ENCODE data around the gene BID.

Gene BID

DNA sequence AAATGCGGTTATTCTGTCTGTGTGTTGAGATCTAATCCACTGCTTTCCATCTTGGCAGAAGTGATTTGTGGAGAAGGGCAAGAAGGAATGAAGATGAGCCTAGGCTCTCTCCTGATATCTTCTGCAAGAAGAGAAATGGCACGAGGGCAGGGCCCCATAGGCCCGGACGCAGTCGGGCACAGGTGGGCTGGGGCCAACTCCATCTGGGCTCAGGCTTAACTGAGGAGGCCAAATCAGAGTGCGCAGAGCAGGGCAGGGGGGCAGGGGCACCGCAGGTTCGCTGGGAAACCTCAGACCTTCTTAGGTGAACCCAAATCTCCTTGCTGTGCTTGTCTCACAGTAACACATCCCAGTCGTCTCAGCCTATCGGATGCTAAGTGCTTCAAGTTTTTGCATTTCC, 32.8 kb upstream of the BID start:
- DNase-seq (ENCODE audit: low read depth, low spot score) = no peak
- ChIA-PET CTCF (interaction anchor here (0.8 to 2.2 kb wide), 4 partner anchors 9 to 269 kb away, joined by 3 to 9 read pairs (median 4); no protein-coding TSS in a partner anchor), POLR2A (interaction anchor here (0.8 kb wide), 1 partner anchor 34 kb away, joined by 3 read pairs; no protein-coding TSS in a partner anchor)
- H3K4me3 ChIP-seq (ENCODE audit: low read depth, low read length) = no peak overlapping the region
- TF ChIP-seq, protein P1, sequence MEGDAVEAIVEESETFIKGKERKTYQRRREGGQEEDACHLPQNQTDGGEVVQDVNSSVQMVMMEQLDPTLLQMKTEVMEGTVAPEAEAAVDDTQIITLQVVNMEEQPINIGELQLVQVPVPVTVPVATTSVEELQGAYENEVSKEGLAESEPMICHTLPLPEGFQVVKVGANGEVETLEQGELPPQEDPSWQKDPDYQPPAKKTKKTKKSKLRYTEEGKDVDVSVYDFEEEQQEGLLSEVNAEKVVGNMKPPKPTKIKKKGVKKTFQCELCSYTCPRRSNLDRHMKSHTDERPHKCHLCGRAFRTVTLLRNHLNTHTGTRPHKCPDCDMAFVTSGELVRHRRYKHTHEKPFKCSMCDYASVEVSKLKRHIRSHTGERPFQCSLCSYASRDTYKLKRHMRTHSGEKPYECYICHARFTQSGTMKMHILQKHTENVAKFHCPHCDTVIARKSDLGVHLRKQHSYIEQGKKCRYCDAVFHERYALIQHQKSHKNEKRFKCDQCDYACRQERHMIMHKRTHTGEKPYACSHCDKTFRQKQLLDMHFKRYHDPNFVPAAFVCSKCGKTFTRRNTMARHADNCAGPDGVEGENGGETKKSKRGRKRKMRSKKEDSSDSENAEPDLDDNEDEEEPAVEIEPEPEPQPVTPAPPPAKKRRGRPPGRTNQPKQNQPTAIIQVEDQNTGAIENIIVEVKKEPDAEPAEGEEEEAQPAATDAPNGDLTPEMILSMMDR (IDR thresholded peaks at IDR 0.05; ENCODE audit: insufficient read depth, low read length, missing control alignments) = no peak

DNA sequence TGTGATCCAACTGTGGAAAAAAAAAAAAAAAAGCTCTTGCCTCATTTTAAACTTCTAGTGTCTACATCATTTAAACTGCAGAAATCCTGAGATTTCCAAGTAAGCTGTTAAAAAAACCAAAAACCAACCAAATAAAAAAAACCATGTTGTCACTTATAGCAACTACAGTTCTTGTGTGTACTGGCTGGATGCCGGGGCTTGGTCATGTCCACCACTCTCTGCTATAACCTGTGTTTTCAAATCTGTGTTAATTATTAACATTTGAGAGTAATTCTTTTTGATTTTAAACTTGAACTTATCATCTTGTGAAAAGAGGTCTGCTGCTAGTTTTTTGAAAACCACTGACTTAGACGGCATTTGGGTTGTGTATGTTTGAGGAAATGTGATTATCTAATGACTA, 32.2 kb upstream of the BID start:
- ChIA-PET POLR2A (interaction anchor here (0.8 kb wide), 1 partner anchor 33 kb away, joined by 3 read pairs; no protein-coding TSS in a partner anchor), CTCF (interaction anchor here (1.2 to 2.2 kb wide), 3 partner anchors 24 to 270 kb away, joined by 3 to 9 read pairs (median 4); no protein-coding TSS in a partner anchor)
- no peak for DNase-seq (ENCODE audit: low read depth, low spot score)
- no peak overlapping the region for H3K4me3 ChIP-seq (ENCODE audit: low read depth, low read length)
- TF ChIP-seq, protein P1 (IDR thresholded peaks at IDR 0.05; ENCODE audit: insufficient read depth, low read length, missing control alignments) = no peak

DNA sequence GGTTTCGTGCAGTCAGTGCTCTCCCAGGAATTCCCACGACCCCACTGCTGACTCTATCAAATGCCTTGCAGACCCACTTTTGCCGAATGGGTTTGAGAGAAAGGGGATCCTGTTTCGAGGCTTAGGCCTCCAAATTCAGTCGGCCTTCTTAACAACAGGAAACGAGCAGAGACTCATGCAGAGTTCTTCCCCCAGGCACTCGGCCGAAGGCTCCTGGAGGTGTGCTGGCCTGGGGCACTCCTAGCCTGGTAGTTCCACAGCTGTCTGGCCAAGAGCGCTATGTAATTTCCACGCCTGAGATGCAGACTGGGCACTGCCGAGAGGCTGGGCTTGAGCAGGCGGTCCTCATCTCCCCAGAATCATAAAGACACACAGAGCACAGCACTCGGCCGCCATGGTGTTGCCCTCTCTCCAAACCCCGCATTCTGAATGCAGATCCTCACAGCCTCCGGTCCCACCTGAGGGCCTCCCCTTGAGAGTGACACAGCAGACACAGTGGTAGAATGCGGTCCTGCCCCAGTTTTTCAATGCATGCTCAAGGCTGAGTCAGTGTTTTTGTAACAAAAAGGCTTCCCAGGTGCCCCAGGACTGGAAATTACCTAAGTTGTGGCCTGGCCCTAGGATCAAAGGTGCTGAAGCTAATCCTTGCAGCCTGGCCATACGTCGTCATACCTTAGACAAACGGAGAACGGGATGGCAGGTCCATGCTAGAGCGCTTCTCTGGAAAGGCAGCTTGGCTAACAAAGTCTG, 30.2 kb upstream of the BID start:
- DNase-seq (ENCODE audit: low read depth, low spot score) = no peak
- POLR2A ChIA-PET = no interaction called here
- TF ChIP-seq, protein P1 (IDR thresholded peaks at IDR 0.05; ENCODE audit: insufficient read depth, low read length, missing control alignments) = no peak
- CTCF ChIA-PET = interaction anchor here (0.7 to 1.6 kb wide), 5 partner anchors 17 to 272 kb away, joined by 3 to 4 read pairs (median 4); no protein-coding TSS in a partner anchor
- no peak overlapping the region for H3K4me3 ChIP-seq (ENCODE audit: low read depth, low read length)

DNA sequence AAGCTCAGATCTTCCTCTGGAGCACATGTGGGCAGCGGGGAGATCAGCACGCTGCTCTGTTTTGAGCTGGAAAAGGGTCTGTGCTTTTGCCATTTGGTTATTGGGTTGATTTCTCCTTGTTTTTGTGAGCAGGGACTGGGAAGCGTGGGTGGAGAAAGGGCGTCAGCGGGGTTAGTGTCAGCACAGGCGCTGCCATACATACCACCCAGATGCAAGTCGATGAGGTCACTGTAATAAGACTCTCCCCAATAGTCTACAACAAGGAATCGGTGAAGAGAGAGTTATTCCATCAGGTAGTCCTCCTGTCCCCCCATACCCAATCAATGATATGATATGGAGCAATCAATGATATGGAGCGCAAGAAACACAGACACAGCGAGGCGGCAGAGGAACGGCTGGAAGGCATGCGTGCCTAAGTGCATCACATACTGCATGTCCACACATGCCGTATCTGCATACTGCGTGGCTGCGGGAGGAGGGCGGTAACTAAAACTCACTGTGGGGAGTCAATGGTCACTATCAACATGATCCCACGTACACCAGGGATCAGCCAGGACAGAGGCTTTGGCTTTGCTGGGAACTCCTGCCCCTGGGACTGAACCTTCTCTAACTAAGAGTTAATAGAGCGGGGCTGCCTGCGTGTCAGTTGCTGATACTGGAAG, 29.5 kb upstream of the BID start:
- POLR2A ChIA-PET = no interaction called here
- no peak for DNase-seq (ENCODE audit: low read depth, low spot score)
- TF ChIP-seq, protein P1 (IDR thresholded peaks at IDR 0.05; ENCODE audit: insufficient read depth, low read length, missing control alignments) = no peak

DNA sequence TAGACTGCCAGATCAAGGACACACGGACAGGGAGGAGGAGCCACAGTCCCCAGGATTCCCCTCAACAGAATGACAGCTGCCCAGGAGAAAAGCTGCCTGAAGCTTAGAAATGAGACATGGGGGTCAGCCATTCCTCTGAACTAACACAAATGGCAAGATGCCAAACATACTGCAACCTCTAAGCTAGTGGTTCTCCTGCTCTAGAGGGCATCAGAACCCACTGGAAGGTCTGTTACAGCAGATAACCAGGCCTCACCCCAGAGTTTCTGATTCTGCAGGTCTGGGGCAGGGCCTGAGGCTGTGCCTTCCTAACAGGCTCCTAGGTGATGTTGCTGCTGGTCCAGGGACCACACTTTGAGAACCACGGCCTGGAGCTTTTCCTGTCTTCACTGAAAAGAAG, 28.6 kb upstream of the BID start:
- CTCF ChIA-PET = interaction anchor here (0.9 to 1.2 kb wide), 4 partner anchors 27 to 244 kb away, joined by 3 to 5 read pairs (median 4); no protein-coding TSS in a partner anchor
- no peak for DNase-seq (ENCODE audit: low read depth, low spot score)
- H3K4me3 ChIP-seq (ENCODE audit: low read depth, low read length) = no peak overlapping the region
- TF ChIP-seq, protein P1 (IDR thresholded peaks at IDR 0.05; ENCODE audit: insufficient read depth, low read length, missing control alignments) = no peak
- POLR2A ChIA-PET = no interaction called here

More for the DNA sequence above, 29.5 kb upstream of the BID start:
- CTCF ChIA-PET = interaction anchor here (0.9 to 1.2 kb wide), 3 partner anchors 26 to 245 kb away, joined by 3 to 5 read pairs (median 4); no protein-coding TSS in a partner anchor
- no peak overlapping the region for H3K4me3 ChIP-seq (ENCODE audit: low read depth, low read length)

DNA sequence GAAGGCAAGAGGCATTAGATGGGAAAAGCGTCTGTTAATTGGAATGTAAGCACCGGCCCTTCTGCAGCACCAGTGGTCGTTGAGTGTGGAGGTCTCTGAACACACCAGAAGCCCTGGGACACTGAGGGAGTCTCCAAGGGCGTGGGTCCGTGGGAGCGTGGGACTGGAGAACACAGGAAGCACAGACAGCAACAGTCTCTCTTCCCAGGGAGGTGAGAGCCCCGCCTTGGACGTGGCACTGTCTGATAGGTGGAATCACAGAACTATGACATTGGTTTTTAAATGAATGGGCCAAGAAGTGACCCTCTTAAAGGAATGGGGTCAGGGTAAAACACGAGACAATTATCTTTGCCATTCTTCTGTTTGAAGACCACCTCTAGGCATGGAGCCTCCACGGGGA, 28.1 kb upstream of the BID start:
- TF ChIP-seq, protein P1 (IDR thresholded peaks at IDR 0.05; ENCODE audit: insufficient read depth, low read length, missing control alignments) = no peak
- DNase-seq (ENCODE audit: low read depth, low spot score) = no peak
- ChIA-PET CTCF (interaction anchor here (0.9 to 1.2 kb wide), 3 partner anchors 28 to 61 kb away, joined by 3 to 5 read pairs (median 3); no protein-coding TSS in a partner anchor), POLR2A (no interaction called here)
- H3K4me3 ChIP-seq (ENCODE audit: low read depth, low read length) = no peak overlapping the region
